GM18508 (cell line): Measurements from ENCODE around the gene RYR1.
"Not testable (repeated sequence)": the region's sequence is repeated elsewhere in the genome, so short reads cannot be mapped to it uniquely, and the experiment has no call there.

ENCODE experiments used
- ATAC-seq: cut with Tn5 transposase; IDR thresholded peaks from one replicate; pipeline ENCODE4 v1.9.1; 2021; ENCODE audit warnings: moderate number of reproducible peaks; ENCODE audit not compliant: insufficient read depth, unreplicated experiment

RYR1 gene

GRCh38 chr19:38631301-38631700 lies 197.8 kb downstream of the RYR1 start:
- not testable (repeated sequence) for ATAC-seq

- ATAC-seq: not testable (repeated sequence)
These were observed 198.5 kb downstream of the RYR1 start for GRCh38 chr19:38631811-38632475.

- ATAC-seq: no peak
These were observed 199.2 kb downstream of the RYR1 start for GRCh38 chr19:38632476-38633213.

GRCh38 chr19:38634757-38635482 lies 201.4 kb downstream of the RYR1 start:
- ATAC-seq: no peak

DNA sequence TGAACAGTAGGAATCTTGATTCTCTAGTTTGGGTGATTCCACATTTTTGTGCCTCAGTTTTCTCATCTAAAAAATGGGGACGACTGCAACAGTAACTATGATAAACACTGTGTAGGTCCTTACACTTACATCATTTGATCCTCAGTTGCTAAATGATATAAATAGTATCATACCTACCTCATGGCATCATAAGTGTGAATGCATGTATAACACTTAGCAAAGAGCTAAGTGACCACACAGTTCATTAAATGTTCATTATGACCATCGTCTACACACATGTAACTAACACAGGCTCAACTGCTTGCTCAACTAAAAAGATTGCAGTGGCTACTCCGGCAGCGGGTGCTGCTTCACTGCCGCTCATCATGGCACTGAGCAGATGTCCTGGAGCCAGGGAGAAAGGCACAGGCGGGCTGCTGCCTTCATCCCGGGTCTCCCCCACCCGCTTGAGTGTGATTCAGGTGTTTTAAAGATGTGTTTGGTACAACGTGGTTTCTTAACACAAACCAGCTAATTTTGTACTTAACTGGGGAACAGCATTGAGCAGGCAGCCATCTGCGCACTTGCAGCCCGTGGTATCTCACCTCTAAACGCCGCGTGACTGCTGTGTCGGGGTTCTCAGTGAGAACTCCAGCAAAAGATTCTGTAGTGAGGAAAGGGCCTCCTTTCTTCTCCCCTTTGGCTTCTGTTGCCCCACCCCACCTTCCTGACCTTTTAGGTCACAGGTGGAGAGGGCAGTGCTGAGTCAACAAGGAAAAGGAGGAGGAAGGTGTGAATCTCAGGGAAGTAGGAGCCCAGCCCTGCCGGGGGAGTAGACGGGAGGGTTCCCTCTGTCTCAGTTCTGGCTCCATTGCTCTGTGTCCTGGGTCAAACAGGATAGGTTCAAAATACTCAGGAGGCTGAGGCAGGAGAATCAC lies 202.2 kb downstream of the RYR1 start:
- ATAC-seq: no peak
